ENCODE data around the gene WDR64.

The WDR64 gene

GRCh38 chr1:241627453-241628259, 24.4 kb upstream of the WDR64 start:
- no peak overlapping the region for H2AFZ ChIP-seq (ENCODE audit: insufficient read depth, low read length, poor library complexity)
- no peak overlapping the region for H2AK5ac ChIP-seq (ENCODE audit: low read length)
- no peaks in the 10 kb centered on the region for H3K9me3 ChIP-seq (ENCODE audit: insufficient read depth, low read depth, low read length)
- H3K36me3 ChIP-seq (ENCODE audit: control insufficient read depth in 1 of 2, insufficient read depth in 2 of 2, low read length in 2 of 2): peaks cover 0 to 5% of the 10 kb centered on the region in 2 experiments
- no peaks in the 10 kb centered on the region for H3K4me1 ChIP-seq (ENCODE audit: control insufficient read depth in 1 of 2, insufficient read depth in 2 of 2, low read length in 2 of 2)
- H3K14ac ChIP-seq (ENCODE audit: low read length): no peak overlapping the region
- DNase-seq: peak; percentile 38 to 82
- H3K27ac ChIP-seq (ENCODE audit: low read depth, low read length): no peak overlapping the region
- no peak overlapping the region for H4K91ac ChIP-seq (ENCODE audit: low read depth, low read length)
- H3K18ac ChIP-seq (ENCODE audit: low read length): no peak overlapping the region
- H4K8ac ChIP-seq (ENCODE audit: low read depth, low read length): no peak overlapping the region
- no peak overlapping the region for H2BK120ac ChIP-seq (ENCODE audit: insufficient read depth, low read length, poor library complexity)
- H2BK5ac ChIP-seq (ENCODE audit: low read depth, low read length, poor library complexity): no peak overlapping the region
- no peaks in the 10 kb centered on the region for H3K79me1 ChIP-seq (ENCODE audit: low read length)
- H3K9ac ChIP-seq (ENCODE audit: low read length): no peak overlapping the region
- no CpG with 5 or more reads among the region's 9 CpGs for WGBS (ENCODE audit: extremely low coverage, insufficient coverage, insufficient read length)
- no peaks in the 10 kb centered on the region for H3K79me2 ChIP-seq (ENCODE audit: control insufficient read depth, insufficient read depth, low read length, poor library complexity)
- H4K12ac ChIP-seq (ENCODE audit: low read depth, low read length): no peak overlapping the region
- no peak overlapping the region for H3K4ac ChIP-seq (ENCODE audit: low read depth, low read length)
- no peak overlapping the region for H2BK12ac ChIP-seq (ENCODE audit: low read length)
- no peak overlapping the region for H3K4me3 ChIP-seq (ENCODE audit: low read depth, low read length)
- peak overlapping the region; percentile 23 for H3K4me2 ChIP-seq (ENCODE audit: low read length)
- H3K23ac ChIP-seq (ENCODE audit: low read length): no peak overlapping the region
- H3K27me3 ChIP-seq (ENCODE audit: insufficient read depth, low read length): no peaks in the 10 kb centered on the region

GRCh38 chr1:241630005-241630404, 22.1 kb upstream of the WDR64 start:
- H3K4ac ChIP-seq (ENCODE audit: low read depth, low read length): no peak overlapping the region
- H3K9ac ChIP-seq (ENCODE audit: low read length): no peak overlapping the region
- H3K79me1 ChIP-seq (ENCODE audit: low read length): no peaks in the 10 kb centered on the region
- DNase-seq: no peak
- H2BK120ac ChIP-seq (ENCODE audit: insufficient read depth, low read length, poor library complexity): no peak overlapping the region
- no peak overlapping the region for H4K12ac ChIP-seq (ENCODE audit: low read depth, low read length)
- no peak overlapping the region for H4K91ac ChIP-seq (ENCODE audit: low read depth, low read length)
- H3K4me3 ChIP-seq (ENCODE audit: low read depth, low read length): no peak overlapping the region
- no peaks in the 10 kb centered on the region for H3K79me2 ChIP-seq (ENCODE audit: control insufficient read depth, insufficient read depth, low read length, poor library complexity)
- no peak overlapping the region for H3K27ac ChIP-seq (ENCODE audit: low read depth, low read length)
- no peak overlapping the region for H3K18ac ChIP-seq (ENCODE audit: low read length)
- H2BK5ac ChIP-seq (ENCODE audit: low read depth, low read length, poor library complexity): no peak overlapping the region
- no peaks in the 10 kb centered on the region for H3K9me3 ChIP-seq (ENCODE audit: insufficient read depth, low read depth, low read length)
- H3K27me3 ChIP-seq (ENCODE audit: insufficient read depth, low read length): no peaks in the 10 kb centered on the region
- H3K4me2 ChIP-seq (ENCODE audit: low read length): no peak overlapping the region
- H3K36me3 ChIP-seq (ENCODE audit: control insufficient read depth in 1 of 2, insufficient read depth in 2 of 2, low read length in 2 of 2): no peaks in the 10 kb centered on the region
- no peak overlapping the region for H3K23ac ChIP-seq (ENCODE audit: low read length)
- H3K4me1 ChIP-seq (ENCODE audit: control insufficient read depth in 1 of 2, insufficient read depth in 2 of 2, low read length in 2 of 2): peaks cover 0 to 2% of the 10 kb centered on the region in 2 experiments
- H2AK5ac ChIP-seq (ENCODE audit: low read length): no peak overlapping the region
- H4K8ac ChIP-seq (ENCODE audit: low read depth, low read length): no peak overlapping the region
- H2BK12ac ChIP-seq (ENCODE audit: low read length): no peak overlapping the region
- H2AFZ ChIP-seq (ENCODE audit: insufficient read depth, low read length, poor library complexity): no peak overlapping the region
- no peak overlapping the region for H3K14ac ChIP-seq (ENCODE audit: low read length)

GRCh38 chr1:241630476-241630875, 21.6 kb upstream of the WDR64 start:
- H2AK5ac ChIP-seq (ENCODE audit: low read length): no peak overlapping the region
- no peaks in the 10 kb centered on the region for H3K27me3 ChIP-seq (ENCODE audit: insufficient read depth, low read length)
- no peak overlapping the region for H2BK120ac ChIP-seq (ENCODE audit: insufficient read depth, low read length, poor library complexity)
- H3K14ac ChIP-seq (ENCODE audit: low read length): no peak overlapping the region
- no peak overlapping the region for H2BK12ac ChIP-seq (ENCODE audit: low read length)
- no peaks in the 10 kb centered on the region for H3K9me3 ChIP-seq (ENCODE audit: insufficient read depth, low read depth, low read length)
- H3K27ac ChIP-seq (ENCODE audit: low read depth, low read length): no peak overlapping the region
- peaks cover 0 to 3% of the 10 kb centered on the region in 2 experiments for H3K36me3 ChIP-seq (ENCODE audit: control insufficient read depth in 1 of 2, insufficient read depth in 2 of 2, low read length in 2 of 2)
- H3K23ac ChIP-seq (ENCODE audit: low read length): no peak overlapping the region
- H3K4ac ChIP-seq (ENCODE audit: low read depth, low read length): no peak overlapping the region
- no peaks in the 10 kb centered on the region for H3K79me2 ChIP-seq (ENCODE audit: control insufficient read depth, insufficient read depth, low read length, poor library complexity)
- no peak overlapping the region for H4K91ac ChIP-seq (ENCODE audit: low read depth, low read length)
- H3K9ac ChIP-seq (ENCODE audit: low read length): no peak overlapping the region
- no peak overlapping the region for H2AFZ ChIP-seq (ENCODE audit: insufficient read depth, low read length, poor library complexity)
- no peak overlapping the region for H3K4me2 ChIP-seq (ENCODE audit: low read length)
- H3K4me1 ChIP-seq (ENCODE audit: control insufficient read depth in 1 of 2, insufficient read depth in 2 of 2, low read length in 2 of 2): peaks cover 0 to 2% of the 10 kb centered on the region in 2 experiments
- no peak overlapping the region for H2BK5ac ChIP-seq (ENCODE audit: low read depth, low read length, poor library complexity)
- no peak for DNase-seq
- H4K12ac ChIP-seq (ENCODE audit: low read depth, low read length): no peak overlapping the region
- no CpG with 5 or more reads among the region's 1 CpG for WGBS (ENCODE audit: extremely low coverage, insufficient coverage, insufficient read length)
- H3K79me1 ChIP-seq (ENCODE audit: low read length): no peaks in the 10 kb centered on the region
- H3K4me3 ChIP-seq (ENCODE audit: low read depth, low read length): no peak overlapping the region
- no peak overlapping the region for H4K8ac ChIP-seq (ENCODE audit: low read depth, low read length)
- H3K18ac ChIP-seq (ENCODE audit: low read length): no peak overlapping the region

- WGBS (ENCODE audit: extremely low coverage, insufficient coverage, insufficient read length): 100% methylated on average over 2 of the region's 2 CpGs
- H3K9me3 ChIP-seq (ENCODE audit: insufficient read depth, low read depth, low read length): no peaks in the 10 kb centered on the region
- no peak overlapping the region for H2AFZ ChIP-seq (ENCODE audit: insufficient read depth, low read length, poor library complexity)
- H4K91ac ChIP-seq (ENCODE audit: low read depth, low read length): no peak overlapping the region
- H2BK120ac ChIP-seq (ENCODE audit: insufficient read depth, low read length, poor library complexity): no peak overlapping the region
- no peak overlapping the region for H2AK5ac ChIP-seq (ENCODE audit: low read length)
- no peak overlapping the region for H3K23ac ChIP-seq (ENCODE audit: low read length)
- H2BK12ac ChIP-seq (ENCODE audit: low read length): no peak overlapping the region
- peaks cover 0 to 5% of the 10 kb centered on the region in 2 experiments for H3K36me3 ChIP-seq (ENCODE audit: control insufficient read depth in 1 of 2, insufficient read depth in 2 of 2, low read length in 2 of 2)
- H3K4me3 ChIP-seq (ENCODE audit: low read depth, low read length): no peak overlapping the region
- no peaks in the 10 kb centered on the region for H3K79me1 ChIP-seq (ENCODE audit: low read length)
- H3K14ac ChIP-seq (ENCODE audit: low read length): no peak overlapping the region
- no peaks in the 10 kb centered on the region for H3K79me2 ChIP-seq (ENCODE audit: control insufficient read depth, insufficient read depth, low read length, poor library complexity)
- H3K4me1 ChIP-seq (ENCODE audit: control insufficient read depth in 1 of 2, insufficient read depth in 2 of 2, low read length in 2 of 2): peaks cover 0 to 2% of the 10 kb centered on the region in 2 experiments
- H4K8ac ChIP-seq (ENCODE audit: low read depth, low read length): no peak overlapping the region
- no peak for DNase-seq
- H3K4ac ChIP-seq (ENCODE audit: low read depth, low read length): no peak overlapping the region
- H2BK5ac ChIP-seq (ENCODE audit: low read depth, low read length, poor library complexity): no peak overlapping the region
- H3K18ac ChIP-seq (ENCODE audit: low read length): no peak overlapping the region
- no peaks in the 10 kb centered on the region for H3K27me3 ChIP-seq (ENCODE audit: insufficient read depth, low read length)
- H3K4me2 ChIP-seq (ENCODE audit: low read length): no peak overlapping the region
- H3K27ac ChIP-seq (ENCODE audit: low read depth, low read length): no peak overlapping the region
- no peak overlapping the region for H4K12ac ChIP-seq (ENCODE audit: low read depth, low read length)
- no peak overlapping the region for H3K9ac ChIP-seq (ENCODE audit: low read length)
Measured at GRCh38 chr1:241630899-241631298, 21.2 kb upstream of the WDR64 start.

Data from trophoblast cell (in vitro differentiated cells and primary cell).